ENCODE measurements around the gene LTBR. TPM values are rescaled to one million over a fixed set of nuclear protein-coding genes. Genes with fewer than 3 reads are reported as not detected.
"Not testable (repeated sequence)": the region's sequence is repeated elsewhere in the genome, so short reads cannot be mapped to it uniquely, and the experiment has no call there.

LTBR gene
- total RNA-seq, 3 donors from 2014 or later, result 114 to 142 (median 135) TPM

DNA sequence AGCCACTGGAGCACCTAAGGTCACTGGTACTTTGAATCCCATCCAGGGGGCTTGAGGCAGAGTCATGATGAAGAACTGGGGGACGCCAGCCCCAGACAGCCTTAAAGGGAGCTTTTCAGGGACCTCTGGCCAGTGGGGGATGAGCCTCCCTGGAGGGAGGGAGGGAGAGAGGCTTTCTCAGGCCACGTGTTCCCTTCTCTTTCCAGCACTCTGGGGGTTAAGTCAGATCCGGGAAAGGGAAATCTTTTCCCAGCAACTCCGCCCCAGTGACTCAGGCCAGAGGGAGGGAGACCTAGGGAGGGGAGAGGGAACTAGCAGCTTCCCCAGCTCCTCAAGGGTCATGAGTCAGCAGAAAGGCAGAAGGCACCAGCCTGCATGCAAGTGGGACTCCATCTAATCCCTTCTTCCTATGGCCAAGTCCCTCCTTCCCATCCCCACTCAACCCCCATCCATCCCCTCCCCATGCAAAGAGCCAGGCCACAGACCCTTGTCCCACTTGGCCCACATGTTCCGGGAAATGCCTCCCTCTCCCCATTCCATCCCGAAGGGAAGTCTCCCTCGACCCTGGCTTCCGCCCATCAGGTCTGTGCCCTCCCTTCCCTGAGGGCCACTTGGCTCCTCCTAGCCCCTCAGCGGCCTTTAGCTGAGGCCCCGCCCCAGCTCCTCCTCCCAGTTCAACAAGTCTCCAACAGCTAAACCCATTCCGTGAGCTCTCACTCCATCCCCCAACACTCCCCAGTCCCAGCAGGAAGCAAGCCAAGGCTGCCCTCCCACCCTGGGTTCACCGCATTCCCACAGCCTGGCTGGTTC is 47.7 kb upstream of the LTBR start:
- intact Hi-C loops (cut with DNase I, micrococcal nuclease), result loop anchor here (5.0 to 10.0 kb wide), 2 partner anchors 46 to 49 kb away; partner anchors contain the start of gene LTBR (in 2 of the 2)
- H3K4me1 ChIP-seq (ENCODE audit: low read depth), result peaks cover 74% of the 10 kb centered on the region
- H3K36me3 ChIP-seq (ENCODE audit: low read depth), result peaks cover 5% of the 10 kb centered on the region
- no peak overlapping the region for H3K4me3 ChIP-seq
- DNase-seq, result peak; percentile 90 to 96 (median 93)
- ATAC-seq, result peak; percentile 70
- TF ChIP-seq CTCF (IDR thresholded peaks at IDR 0.05), result no peak
- no peaks in the 10 kb centered on the region for H3K9me3 ChIP-seq

- DNase-seq, result peak in 2 of 3 donors; percentile 61 to 80
- intact Hi-C loops (cut with DNase I, micrococcal nuclease), result loop anchor here (5.0 to 10.0 kb wide), 2 partner anchors 45 to 48 kb away; partner anchors contain the start of gene LTBR (in 2 of the 2)
- Histone ChIP-seq H3K36me3 (ENCODE audit: low read depth) (no peaks in the 10 kb centered on the region), H3K4me3 (no peak overlapping the region), H3K4me1 (ENCODE audit: low read depth) (peaks cover 75% of the 10 kb centered on the region), H3K9me3 (no peaks in the 10 kb centered on the region)
- ATAC-seq, result no peak
- no peak for TF ChIP-seq CTCF (IDR thresholded peaks at IDR 0.05)
These were observed 46.8 kb upstream of the LTBR start for GRCh38 chr12:6336889-6337853.

DNA sequence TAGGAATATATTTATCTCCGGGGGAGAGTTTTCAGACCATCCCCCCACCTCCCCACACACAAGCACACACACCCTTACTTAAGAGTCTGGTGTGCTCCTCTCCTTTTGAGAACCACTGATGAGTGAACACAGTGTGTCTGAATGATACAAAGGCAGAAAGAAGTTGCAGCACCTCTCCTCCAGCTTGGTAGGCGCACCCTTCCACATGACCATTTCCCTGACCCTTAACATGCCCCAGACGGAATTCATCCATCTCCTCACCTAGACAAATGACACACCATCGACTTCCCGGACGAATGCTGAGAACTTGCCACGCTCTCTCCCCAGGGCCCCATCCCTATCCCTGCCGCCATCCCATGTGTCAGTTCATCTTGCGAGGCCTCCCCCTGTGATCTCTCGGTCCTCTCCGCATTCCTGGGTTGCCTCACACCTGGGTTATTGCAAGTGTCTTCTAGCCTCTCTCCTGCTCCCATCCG is 46.0 kb upstream of the LTBR start:
- peaks cover 74% of the 10 kb centered on the region for H3K4me1 ChIP-seq (ENCODE audit: low read depth)
- ATAC-seq (no peak), DNase-seq (no peak)
- H3K36me3 ChIP-seq (ENCODE audit: low read depth), result no peaks in the 10 kb centered on the region
- no peaks in the 10 kb centered on the region for H3K9me3 ChIP-seq
- intact Hi-C loops (cut with DNase I, micrococcal nuclease), result loop anchor here (5.0 to 10.0 kb wide), 2 partner anchors 44 to 47 kb away; partner anchors contain the start of gene LTBR (in 2 of the 2)
- no peak overlapping the region for H3K4me3 ChIP-seq
- TF ChIP-seq CTCF (IDR thresholded peaks at IDR 0.05), result no peak

GRCh38 chr12:6338536-6338935 is 45.4 kb upstream of the LTBR start:
- intact Hi-C loops (cut with DNase I, micrococcal nuclease), result loop anchor here (5.0 to 10.0 kb wide), 2 partner anchors 44 to 46 kb away; partner anchors contain the start of gene LTBR (in 2 of the 2)

GRCh38 chr12:6338955-6339354 is 45.0 kb upstream of the LTBR start:
- Histone ChIP-seq H3K9me3 (no peaks in the 10 kb centered on the region), H3K4me1 (ENCODE audit: low read depth) (peaks cover 67% of the 10 kb centered on the region), H3K36me3 (ENCODE audit: low read depth) (no peaks in the 10 kb centered on the region), H3K4me3 (no peak overlapping the region)
- TF ChIP-seq CTCF (IDR thresholded peaks at IDR 0.05), result no peak
- intact Hi-C loops (cut with DNase I, micrococcal nuclease), result loop anchor here (5.0 to 10.0 kb wide), 2 partner anchors 43 to 46 kb away; partner anchors contain the start of gene LTBR (in 2 of the 2)
- ATAC-seq, result no peak
- no peak for DNase-seq

More at GRCh38 chr12:6338536-6338935, 45.4 kb upstream of the LTBR start:
- not testable (repeated sequence) for H3K36me3 ChIP-seq (ENCODE audit: low read depth); H3K4me3 ChIP-seq; H3K9me3 ChIP-seq; ATAC-seq; DNase-seq
- peaks cover 71% of the 10 kb centered on the region for H3K4me1 ChIP-seq (ENCODE audit: low read depth)
